ENCODE measurements around the gene ZNF226. TPM values are rescaled to one million over a fixed set of nuclear protein-coding genes. Genes with fewer than 3 reads are reported as not detected.
"Not testable (repeated sequence)": the region's sequence is repeated elsewhere in the genome, so short reads cannot be mapped to it uniquely, and the experiment has no call there.

ZNF226 gene
- total RNA-seq, 1 donor from 2014 or later = 53.0 TPM

DNA sequence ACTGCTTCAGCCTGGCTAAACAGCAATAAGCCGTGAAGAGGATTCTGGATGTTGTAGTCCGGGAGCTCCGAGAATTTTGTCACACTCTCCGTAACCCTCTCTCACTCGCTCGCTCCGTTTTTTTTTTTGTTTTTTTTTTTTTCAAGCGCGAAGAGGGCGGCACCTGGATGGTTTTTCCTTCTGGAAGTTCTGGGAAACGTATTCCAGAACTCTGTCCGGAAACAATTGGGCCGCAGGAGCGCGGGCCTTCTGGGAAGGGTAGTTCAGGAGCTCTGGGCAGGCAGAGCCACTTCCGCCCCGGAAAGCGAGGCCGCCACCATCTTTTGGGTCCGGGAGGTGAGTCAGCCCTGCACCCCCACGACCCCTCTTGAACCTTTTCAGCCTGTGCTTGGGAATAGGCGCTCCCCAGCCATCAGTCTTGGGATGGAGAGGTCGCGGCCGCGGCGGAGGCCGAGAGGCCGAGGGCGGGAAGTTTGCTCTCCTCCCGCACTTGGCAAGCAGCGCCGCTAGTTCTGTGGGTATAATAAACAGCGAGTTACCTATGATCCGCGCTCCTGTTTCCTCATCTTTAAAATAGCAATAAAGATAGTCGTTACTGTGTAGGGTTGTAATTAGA, 47.5 kb downstream of the ZNF226 start, which contains the start of gene ZNF227:
TSS of gene ZNF227 (plus strand) at position 283 of the 616 bp plus-strand sequence. CDS start 5,261 bp downstream, outside the sequence.
- DNase-seq = peak; percentile 84

DNA sequence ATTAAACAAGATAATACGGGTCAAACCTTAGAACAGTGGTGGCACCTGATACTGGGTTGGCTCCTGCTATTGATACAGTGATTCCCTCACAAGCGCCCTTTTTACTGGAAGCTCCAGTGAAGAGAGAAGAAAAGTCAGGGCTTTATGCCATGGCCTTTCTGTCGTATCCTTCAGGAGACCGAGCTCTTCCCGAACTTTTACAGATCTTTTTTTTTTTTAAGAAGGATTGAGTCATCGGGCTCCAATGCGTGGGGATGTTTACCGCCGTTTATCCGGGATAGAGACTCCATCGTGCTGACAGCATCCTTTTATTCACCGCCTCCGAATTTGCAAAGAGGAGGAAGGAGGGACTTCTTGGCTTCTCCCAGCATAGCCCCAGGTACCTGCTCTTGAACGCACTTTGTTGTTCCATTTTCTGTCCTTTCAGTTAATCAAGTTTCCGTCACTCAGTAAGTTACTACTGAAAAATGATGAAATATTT, 48.0 kb downstream of the ZNF226 start:
- no peak for DNase-seq

DNA sequence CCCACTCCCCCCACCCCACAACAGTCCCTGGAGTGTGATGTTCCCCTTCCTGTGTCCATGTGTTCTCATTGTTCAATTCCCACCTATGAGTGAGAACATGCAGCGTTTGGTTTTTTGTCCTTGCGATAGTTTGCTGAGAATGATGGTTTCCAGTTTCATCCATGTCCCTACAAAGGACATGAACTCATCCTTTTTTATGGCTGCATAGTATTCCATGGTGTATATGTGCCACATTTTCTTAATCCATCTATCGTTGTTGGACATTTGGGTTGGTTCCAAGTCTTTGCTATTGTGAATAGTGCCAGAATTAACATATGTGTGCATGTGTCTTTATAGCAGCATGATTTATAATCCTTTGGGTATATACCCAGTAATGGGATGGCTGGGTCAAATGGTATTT, 55.0 kb downstream of the ZNF226 start:
- not testable (repeated sequence) for DNase-seq

DNA sequence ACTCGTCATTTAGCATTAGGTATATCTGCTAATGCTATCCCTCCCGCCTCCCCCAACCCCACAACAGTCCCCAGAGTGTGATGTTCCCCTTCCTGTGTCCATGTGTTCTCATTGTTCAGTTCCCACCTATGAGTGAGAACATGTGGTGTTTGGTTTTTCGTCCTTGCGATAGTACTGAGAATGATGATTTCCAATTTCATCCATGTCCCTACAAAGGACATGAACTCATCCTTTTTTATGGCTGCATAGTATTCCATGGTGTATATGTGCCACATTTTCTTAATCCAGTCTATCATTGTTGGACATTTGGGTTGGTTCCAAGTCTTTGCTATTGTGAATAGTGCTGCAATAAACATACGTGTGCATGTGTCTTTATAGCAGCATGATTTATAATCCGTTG, 55.9 kb downstream of the ZNF226 start:
- DNase-seq = not testable (repeated sequence)

DNA sequence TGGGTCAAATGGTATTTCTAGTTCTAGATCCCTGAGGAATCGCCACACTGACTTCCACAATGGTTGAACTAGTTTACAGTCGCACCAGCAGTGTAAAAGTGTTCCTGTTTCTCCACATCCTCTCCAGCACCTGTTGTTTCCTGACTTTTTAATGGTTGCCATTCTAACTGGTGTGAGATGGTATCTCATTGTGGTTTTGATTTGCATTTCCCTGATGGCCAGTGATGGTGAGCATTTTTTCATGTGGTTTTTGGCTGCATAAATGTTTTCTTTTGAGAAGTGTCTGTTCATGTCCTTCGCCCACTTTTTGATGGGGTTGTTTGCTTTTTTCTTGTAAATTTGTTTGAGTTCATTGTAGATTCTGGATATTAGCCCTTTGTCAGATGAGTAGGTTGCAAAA, 56.4 kb downstream of the ZNF226 start:
- DNase-seq = not testable (repeated sequence)

Other genes with a start within 250 kb of the ZNF226 start
- gene ZNF45, start 229.8 kb upstream of the ZNF226 start, total RNA-seq = 30.1 TPM
- 24.6 TPM for gene ZNF221, start 213.9 kb upstream of the ZNF226 start, total RNA-seq
- gene ZNF155, start 180.9 kb upstream of the ZNF226 start, total RNA-seq = 13.9 TPM
- gene ZNF230, start 162.1 kb upstream of the ZNF226 start, total RNA-seq = 10.3 TPM
- 12.3 TPM for gene ZNF222, start 139.7 kb upstream of the ZNF226 start, total RNA-seq
- 14.8 TPM for gene ZNF223, start 113.1 kb upstream of the ZNF226 start, total RNA-seq
- 8.3 TPM for gene ZNF284, start 92.9 kb upstream of the ZNF226 start, total RNA-seq
- 57.9 TPM for gene ZNF224, start 70.7 kb upstream of the ZNF226 start, total RNA-seq
- gene ZNF225, start 51.7 kb upstream of the ZNF226 start, total RNA-seq = 13.1 TPM
- 25.9 TPM for gene ZNF234, start 23.5 kb upstream of the ZNF226 start, total RNA-seq
- gene ZNF227, start 47.4 kb downstream of the ZNF226 start, total RNA-seq = 45.5 TPM
- 13.1 TPM for gene ZNF233, start 94.8 kb downstream of the ZNF226 start, total RNA-seq
- gene ZNF235, start 139.9 kb downstream of the ZNF226 start, total RNA-seq = 19.0 TPM
- 24.8 TPM for gene ZNF112, start 191.6 kb downstream of the ZNF226 start, total RNA-seq
- 36.3 TPM for gene ZNF285, start 236.5 kb downstream of the ZNF226 start, total RNA-seq

Measured in occipital lobe (tissue), 2 donors.